ENCODE results near the gene SCN3B. TPM values are rescaled to one million over a fixed set of nuclear protein-coding genes. Genes with fewer than 3 reads are reported as not detected.

SCN3B gene
- total RNA-seq, 1 donor from 2014 or later, result not detected

DNA sequence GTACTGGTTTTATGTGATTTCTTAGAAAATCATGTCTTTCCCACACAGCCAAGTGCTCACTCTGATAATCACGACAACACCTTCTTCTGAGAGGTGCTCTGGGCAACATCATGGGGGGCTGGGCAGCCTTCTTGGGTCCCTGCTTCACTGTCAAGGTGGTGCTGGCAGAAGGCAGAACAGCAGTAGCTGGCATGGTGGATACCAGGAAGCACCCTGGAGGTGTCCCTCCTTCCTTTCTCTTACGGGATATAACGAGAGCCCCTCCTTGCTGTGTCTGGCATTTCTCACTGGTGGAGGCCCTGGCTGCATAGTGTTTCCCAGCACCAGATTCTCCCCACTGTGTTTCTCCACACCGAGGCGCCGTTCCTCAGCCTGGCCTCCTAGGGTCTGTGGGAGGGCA lies 60.9 kb downstream of the SCN3B start:
- H3K4me2 ChIP-seq, result no peak overlapping the region
- H3K36me3 ChIP-seq, result no peaks in the 10 kb centered on the region
- H3K9me3 ChIP-seq (ENCODE audit: low read depth), result no peaks in the 10 kb centered on the region
- no peak overlapping the region for H3K4me3 ChIP-seq
- H4K20me1 ChIP-seq (ENCODE audit: low read depth), result no peaks in the 10 kb centered on the region
- Mint-ChIP-seq H3K27me3 (ENCODE audit: insufficient read depth, low read depth) (peaks cover 5% of the 10 kb centered on the region), H3K4me1 (no peaks in the 10 kb centered on the region), H3K36me3 (peaks cover 18% of the 10 kb centered on the region), H3K4me3 (no peak overlapping the region), H3K27ac (no peak overlapping the region), H3K9me3 (no peaks in the 10 kb centered on the region)
- H3K27me3 ChIP-seq, result no peaks in the 10 kb centered on the region
- DNase-seq (ENCODE audit: low spot score), result no peak
- no peaks in the 10 kb centered on the region for H3K79me2 ChIP-seq (ENCODE audit: low read depth)
- TF ChIP-seq EZH2phosphoT487 (IDR thresholded peaks at IDR 0.05) (no peak), CTCF (IDR thresholded peaks at IDR 0.05) (no peak), EZH2 (IDR thresholded peaks at IDR 0.05) (no peak)
- H3K4me1 ChIP-seq, result peaks cover 6% of the 10 kb centered on the region
- H3F3A ChIP-seq (ENCODE audit: low read depth), result no peaks in the 10 kb centered on the region
- H3K9ac ChIP-seq, result no peak overlapping the region
- H3K27ac ChIP-seq, result no peak overlapping the region
- H2AFZ ChIP-seq (replicated peaks), result no peak overlapping the region

DNA sequence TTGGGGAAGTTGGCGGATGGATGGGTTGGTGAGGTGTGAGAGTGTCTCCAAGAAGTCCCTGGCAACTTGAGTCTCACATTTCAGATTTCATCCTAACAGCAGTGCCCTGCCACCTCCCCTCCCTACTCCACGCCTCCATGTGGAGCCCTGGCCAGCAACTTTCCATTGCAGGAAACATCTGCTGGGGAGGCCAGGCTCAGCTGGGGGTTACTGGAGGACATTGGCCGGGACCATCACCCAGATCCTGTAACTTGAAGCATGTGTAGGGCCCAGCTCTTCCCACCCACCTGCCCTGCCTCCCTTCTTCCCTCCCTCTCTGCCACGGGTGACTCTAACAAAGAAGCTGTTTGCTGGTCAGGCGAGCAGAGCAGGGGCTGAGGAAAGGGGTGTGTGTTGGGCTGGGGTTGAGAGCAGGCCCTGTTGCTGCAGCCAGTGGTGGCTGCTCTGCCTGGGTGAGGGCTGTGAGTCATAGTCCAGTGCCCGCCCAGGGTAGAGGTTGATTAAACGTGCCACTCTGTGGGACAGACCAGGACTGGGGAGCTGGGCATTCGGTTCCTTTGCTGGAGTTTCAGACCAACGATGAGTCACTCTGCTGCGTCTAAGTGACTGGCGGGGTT lies 64.0 kb downstream of the SCN3B start:
- peaks cover 14% of the 10 kb centered on the region for H3K4me1 Mint-ChIP-seq
- TF ChIP-seq EZH2 (IDR thresholded peaks at IDR 0.05), result no peak
- no peak for TF ChIP-seq CTCF (IDR thresholded peaks at IDR 0.05)
- TF ChIP-seq EZH2phosphoT487 (IDR thresholded peaks at IDR 0.05), result no peak
- H3K9ac ChIP-seq, result no peak overlapping the region
- peaks cover 12% of the 10 kb centered on the region for H3K4me1 ChIP-seq
- no peak overlapping the region for H2AFZ ChIP-seq (replicated peaks)
- no peaks in the 10 kb centered on the region for H3K36me3 ChIP-seq
- no peaks in the 10 kb centered on the region for H3K9me3 ChIP-seq (ENCODE audit: low read depth)
- peaks cover 7% of the 10 kb centered on the region for H3K27me3 Mint-ChIP-seq (ENCODE audit: insufficient read depth, low read depth)
- no peak for DNase-seq (ENCODE audit: low spot score)
- H3K27me3 ChIP-seq, result no peaks in the 10 kb centered on the region
- peaks cover 7% of the 10 kb centered on the region for H4K20me1 ChIP-seq (ENCODE audit: low read depth)
- H3F3A ChIP-seq (ENCODE audit: low read depth), result peaks cover 6% of the 10 kb centered on the region
- no peaks in the 10 kb centered on the region for H3K79me2 ChIP-seq (ENCODE audit: low read depth)
- H3K27ac Mint-ChIP-seq, result no peak overlapping the region
- H3K27ac ChIP-seq, result no peak overlapping the region
- peaks cover 6% of the 10 kb centered on the region for H3K36me3 Mint-ChIP-seq
- H3K4me3 ChIP-seq, result no peak overlapping the region
- no peaks in the 10 kb centered on the region for H3K9me3 Mint-ChIP-seq
- H3K4me3 Mint-ChIP-seq, result no peak overlapping the region
- no peak overlapping the region for H3K4me2 ChIP-seq

DNA sequence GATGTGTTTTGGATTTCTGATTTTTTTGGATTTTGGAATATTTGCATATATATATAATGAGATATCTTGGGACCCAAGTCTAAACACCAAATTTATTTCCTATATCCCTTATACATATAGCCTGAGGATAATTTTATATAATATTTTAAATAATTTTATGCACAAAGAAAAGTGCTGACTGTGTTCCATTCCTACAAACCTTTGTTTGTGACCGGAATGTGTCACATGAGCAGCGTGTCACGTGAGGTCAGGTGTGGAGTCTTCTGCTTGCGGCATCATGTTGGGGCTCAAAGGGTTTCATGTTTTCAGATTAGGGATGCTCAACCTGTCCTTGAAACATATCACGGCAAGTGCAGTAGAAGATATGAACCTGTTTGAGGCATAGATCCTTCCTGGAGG lies 65.6 kb downstream of the SCN3B start:
- Histone ChIP-seq H3K4me1 (peaks cover 20% of the 10 kb centered on the region), H3K27ac (no peak overlapping the region), H3K36me3 (no peaks in the 10 kb centered on the region), H3F3A (ENCODE audit: low read depth) (peaks cover 10% of the 10 kb centered on the region), H3K4me2 (no peak overlapping the region), H3K27me3 (no peaks in the 10 kb centered on the region), H4K20me1 (ENCODE audit: low read depth) (peaks cover 11% of the 10 kb centered on the region), H3K79me2 (ENCODE audit: low read depth) (no peaks in the 10 kb centered on the region), H3K9ac (no peak overlapping the region), H2AFZ (replicated peaks) (no peak overlapping the region), H3K4me3 (no peak overlapping the region), H3K9me3 (ENCODE audit: low read depth) (no peaks in the 10 kb centered on the region)
- TF ChIP-seq CTCF (IDR thresholded peaks at IDR 0.05) (no peak), EZH2 (IDR thresholded peaks at IDR 0.05) (no peak), EZH2phosphoT487 (IDR thresholded peaks at IDR 0.05) (no peak)
- Mint-ChIP-seq H3K9me3 (no peaks in the 10 kb centered on the region), H3K36me3 (peaks cover 6% of the 10 kb centered on the region), H3K27me3 (ENCODE audit: insufficient read depth, low read depth) (peaks cover 10% of the 10 kb centered on the region), H3K27ac (no peak overlapping the region), H3K4me3 (no peak overlapping the region), H3K4me1 (peaks cover 22% of the 10 kb centered on the region)
- DNase-seq (ENCODE audit: low spot score), result no peak

All from neural progenitor cell (in vitro differentiated cells).